Measurements from ENCODE around the gene CLNK. TPM values are rescaled to one million over a fixed set of nuclear protein-coding genes. Genes with fewer than 3 reads are reported as not detected.
A peak's percentile ranks its signal among the peaks of the same experiment; 100 is the strongest.

CLNK gene
- total RNA-seq, 1 donor from 2014 or later = not detected

DNA sequence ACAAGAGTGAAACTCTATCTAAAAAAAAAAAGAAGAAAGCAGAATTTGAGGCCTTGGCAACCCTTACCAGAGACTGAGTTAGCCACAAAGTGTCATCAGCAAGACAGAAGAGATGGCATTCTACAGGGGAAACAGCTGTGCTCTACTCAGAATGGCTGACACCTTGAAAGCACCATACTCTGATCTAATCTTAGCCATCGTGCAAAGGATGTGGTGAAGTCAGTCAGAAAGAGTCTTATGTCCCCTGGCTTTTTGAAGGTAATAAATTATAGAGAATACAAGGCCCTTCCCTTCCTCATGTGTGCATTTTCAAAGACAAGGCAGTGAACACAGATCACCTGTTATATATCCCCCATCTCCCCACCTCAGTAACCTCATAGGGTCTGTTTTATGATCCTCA is 13.2 kb downstream of the CLNK start:
- intact Hi-C loops (cut with DNase I) = no loop called here
- no peak for ATAC-seq
- DNase-seq (ENCODE audit: missing footprints) = no peak

GRCh38 chr4:10670321-10670720 is 14.2 kb downstream of the CLNK start:
- no peak for ATAC-seq
- intact Hi-C loops (cut with DNase I) = no loop called here
- no peak for DNase-seq (ENCODE audit: missing footprints)

DNA sequence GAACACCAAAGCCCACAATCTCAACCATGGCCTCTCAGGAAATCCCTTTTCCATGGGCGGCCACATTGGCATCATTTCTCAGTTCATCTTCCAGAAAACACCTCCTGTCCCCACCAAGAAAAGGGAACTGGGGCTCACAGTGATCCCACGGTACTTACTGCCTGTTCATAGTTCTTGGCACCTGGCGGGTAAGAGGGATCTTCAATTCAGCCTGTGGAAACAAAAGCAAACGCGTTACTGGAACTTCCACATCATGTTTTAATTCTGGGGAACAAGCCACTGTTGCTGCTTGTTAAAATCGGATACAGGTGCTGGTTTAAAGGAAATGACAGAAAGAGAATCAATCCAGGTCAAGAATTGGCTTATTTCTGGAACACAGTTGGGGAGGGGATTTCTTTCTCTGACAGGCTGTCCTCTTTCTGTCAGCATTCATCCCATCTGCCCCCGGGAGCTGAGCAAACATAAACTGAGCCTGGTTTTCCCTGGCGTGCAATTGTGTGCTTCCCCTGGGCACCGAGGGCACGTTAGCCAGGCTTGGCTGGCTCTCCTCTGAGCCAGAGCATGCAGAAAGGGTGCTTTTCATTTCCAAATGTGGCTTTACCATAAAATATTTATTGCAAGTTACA is 16.8 kb downstream of the CLNK start:
- intact Hi-C loops (cut with DNase I) = no loop called here
- DNase-seq (ENCODE audit: missing footprints) (no peak), ATAC-seq (no peak)

DNA sequence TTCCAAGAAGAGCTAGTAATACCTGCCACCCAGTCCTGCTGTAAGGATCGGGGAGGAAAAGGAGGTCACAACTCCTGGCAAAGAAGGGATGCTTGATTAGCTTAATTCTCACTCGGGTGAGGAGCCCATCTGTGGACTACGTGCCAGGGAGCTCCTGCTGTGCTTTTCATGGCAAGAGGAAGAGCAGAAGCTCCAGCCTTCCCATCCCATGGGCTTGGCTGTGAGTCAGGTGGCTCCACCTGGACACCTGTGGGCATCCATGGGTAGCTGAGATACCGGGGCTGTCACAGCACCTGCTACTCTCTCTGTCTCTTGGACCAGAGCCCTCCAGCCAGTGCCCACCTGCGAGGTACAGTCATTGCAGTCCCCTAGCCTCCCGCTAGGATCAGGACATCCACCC is 18.0 kb downstream of the CLNK start:
- intact Hi-C loops (cut with DNase I) = no loop called here
- ATAC-seq (no peak), DNase-seq (ENCODE audit: missing footprints) (no peak)

- ATAC-seq = peak; percentile 62
- intact Hi-C loops (cut with DNase I) = no loop called here
These were observed 20.2 kb downstream of the CLNK start for GRCh38 chr4:10664408-10664807.

DNA sequence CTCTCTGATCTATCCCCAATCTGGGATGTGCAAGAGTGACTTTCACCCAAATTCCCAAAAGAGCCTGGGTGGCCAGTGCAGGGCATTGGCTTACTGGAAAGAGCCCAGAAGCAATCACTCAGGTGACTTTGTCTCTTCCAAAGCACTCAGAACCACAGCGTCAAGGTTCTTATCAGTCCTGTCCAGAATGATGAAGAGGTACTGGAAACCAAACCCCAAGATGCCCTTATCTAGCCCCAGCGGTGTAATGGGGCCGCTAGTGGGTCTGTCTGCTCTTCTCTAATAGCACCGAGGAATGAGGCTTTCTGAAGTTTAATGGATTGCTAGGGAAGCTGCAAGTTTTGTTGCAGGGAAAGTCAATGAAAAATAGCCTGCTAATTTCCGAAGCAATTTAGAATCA is 21.6 kb downstream of the CLNK start:
- ATAC-seq (no peak), DNase-seq (ENCODE audit: missing footprints) (no peak)
- intact Hi-C loops (cut with DNase I) = no loop called here

More at GRCh38 chr4:10664408-10664807, 20.2 kb downstream of the CLNK start:
- no peak for DNase-seq (ENCODE audit: missing footprints)

- DNase-seq (ENCODE audit: missing footprints) (no peak), ATAC-seq (no peak)
- intact Hi-C loops (cut with DNase I) = no loop called here
These were observed 23.5 kb downstream of the CLNK start for GRCh38 chr4:10661047-10661446.

GRCh38 chr4:10659251-10659650 is 25.3 kb downstream of the CLNK start:
- ATAC-seq (no peak), DNase-seq (ENCODE audit: missing footprints) (no peak)
- intact Hi-C loops (cut with DNase I) = no loop called here

DNA sequence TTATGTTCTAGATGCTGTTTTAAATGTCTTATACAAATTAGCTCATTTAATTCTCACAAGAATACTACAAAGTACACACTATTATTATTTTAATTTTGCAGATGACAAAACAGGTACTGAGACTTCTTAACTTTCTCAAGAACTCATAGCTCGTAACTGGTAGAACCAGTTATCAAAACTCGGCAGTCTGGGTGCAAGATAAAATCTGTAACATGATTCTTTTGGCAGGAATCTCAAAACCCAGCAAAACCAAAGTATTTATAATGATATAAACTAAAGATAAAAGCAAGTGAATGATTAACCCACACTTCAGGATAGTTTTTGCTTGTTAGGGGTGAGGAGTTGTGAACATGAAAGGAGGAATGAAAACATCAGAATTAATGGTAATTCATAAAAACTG is 27.6 kb downstream of the CLNK start:
- intact Hi-C loops (cut with DNase I) = no loop called here
- ATAC-seq (no peak), DNase-seq (ENCODE audit: missing footprints) (no peak)

DNA sequence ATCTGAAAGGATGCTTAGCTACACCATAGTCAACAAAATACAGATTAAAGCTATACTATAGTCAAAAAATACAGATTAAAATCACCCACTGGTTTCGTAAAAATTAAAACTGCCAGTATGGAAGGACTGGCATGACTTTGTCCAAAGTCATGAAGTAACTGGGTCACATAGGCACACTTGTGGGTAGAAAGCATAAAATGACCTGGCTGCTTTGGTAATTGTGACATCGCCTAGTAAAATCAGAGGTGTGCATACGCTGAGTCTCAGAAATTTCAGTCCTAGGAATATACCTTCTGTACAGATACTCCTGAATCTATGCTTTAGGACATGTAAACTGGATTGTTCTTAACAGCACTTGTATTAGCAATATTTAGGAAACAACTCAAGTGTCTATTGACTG is 28.1 kb downstream of the CLNK start:
- intact Hi-C loops (cut with DNase I) = no loop called here
- no peak for ATAC-seq
- DNase-seq (ENCODE audit: missing footprints) = no peak

DNA sequence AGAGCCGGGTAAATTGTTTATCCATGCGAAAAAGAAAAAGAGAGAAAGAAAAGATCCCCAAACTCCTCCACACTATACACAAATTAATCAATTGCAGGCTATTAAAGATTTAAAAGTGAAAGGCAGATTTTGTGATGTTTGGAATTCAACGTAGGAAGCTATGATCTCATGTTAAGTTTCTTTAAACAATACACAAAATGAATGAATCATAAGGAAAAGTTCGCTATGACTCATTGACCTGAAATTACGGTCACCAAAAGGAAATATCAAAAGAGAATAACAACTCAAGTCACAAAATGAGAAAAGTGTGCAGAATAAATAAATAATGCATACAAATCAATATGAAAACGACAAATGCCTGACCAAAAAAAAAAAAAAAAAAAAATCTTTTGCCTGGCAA is 28.6 kb downstream of the CLNK start:
- no peak for DNase-seq (ENCODE audit: missing footprints)
- no peak for ATAC-seq
- intact Hi-C loops (cut with DNase I) = no loop called here

GRCh38 chr4:10648479-10648878 is 36.1 kb downstream of the CLNK start:
- DNase-seq (ENCODE audit: missing footprints) (no peak), ATAC-seq (no peak)
- intact Hi-C loops (cut with DNase I) = no loop called here

GRCh38 chr4:10647846-10648245 is 36.7 kb downstream of the CLNK start:
- DNase-seq (ENCODE audit: missing footprints) (no peak), ATAC-seq (no peak)
- intact Hi-C loops (cut with DNase I) = no loop called here

DNA sequence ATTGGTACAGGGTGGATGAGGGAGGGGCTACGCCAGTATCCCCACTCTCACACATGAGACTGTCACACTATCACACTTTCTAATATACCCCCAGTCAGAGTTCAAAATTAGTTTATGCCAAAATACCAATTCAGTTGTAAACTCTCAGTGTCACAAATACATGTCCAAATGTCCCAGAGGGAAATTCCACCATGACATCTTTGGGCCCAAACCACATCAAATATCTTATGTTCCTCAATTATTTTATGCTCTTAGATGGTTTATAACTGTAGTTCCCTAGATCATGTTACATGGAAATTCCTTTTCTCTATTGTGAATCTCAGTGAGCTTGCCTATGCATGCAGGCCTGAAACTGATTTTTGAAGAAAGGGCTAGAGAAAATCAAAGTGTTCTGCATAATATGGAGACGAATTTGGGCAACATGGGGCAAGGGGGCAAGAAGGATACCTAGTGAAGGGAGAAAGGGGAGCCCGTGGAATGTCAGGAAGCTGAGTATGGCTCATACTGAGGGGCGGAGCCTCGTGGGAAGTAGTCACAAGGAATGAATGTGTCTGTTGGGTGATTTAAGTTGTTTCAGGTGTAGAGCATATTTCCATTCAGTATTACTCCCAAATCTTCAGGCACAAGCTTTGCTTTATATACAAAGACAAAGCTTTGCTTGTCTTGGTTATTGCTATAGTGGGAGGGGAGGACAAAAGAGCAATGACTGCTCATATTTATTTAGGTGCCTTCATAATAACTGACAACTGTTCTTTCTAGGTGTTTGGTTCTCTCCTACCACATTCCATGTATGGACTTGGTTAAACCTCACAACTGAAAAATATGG is 40.8 kb downstream of the CLNK start:
- intact Hi-C loops (cut with DNase I) = no loop called here
- ATAC-seq = no peak

DNA sequence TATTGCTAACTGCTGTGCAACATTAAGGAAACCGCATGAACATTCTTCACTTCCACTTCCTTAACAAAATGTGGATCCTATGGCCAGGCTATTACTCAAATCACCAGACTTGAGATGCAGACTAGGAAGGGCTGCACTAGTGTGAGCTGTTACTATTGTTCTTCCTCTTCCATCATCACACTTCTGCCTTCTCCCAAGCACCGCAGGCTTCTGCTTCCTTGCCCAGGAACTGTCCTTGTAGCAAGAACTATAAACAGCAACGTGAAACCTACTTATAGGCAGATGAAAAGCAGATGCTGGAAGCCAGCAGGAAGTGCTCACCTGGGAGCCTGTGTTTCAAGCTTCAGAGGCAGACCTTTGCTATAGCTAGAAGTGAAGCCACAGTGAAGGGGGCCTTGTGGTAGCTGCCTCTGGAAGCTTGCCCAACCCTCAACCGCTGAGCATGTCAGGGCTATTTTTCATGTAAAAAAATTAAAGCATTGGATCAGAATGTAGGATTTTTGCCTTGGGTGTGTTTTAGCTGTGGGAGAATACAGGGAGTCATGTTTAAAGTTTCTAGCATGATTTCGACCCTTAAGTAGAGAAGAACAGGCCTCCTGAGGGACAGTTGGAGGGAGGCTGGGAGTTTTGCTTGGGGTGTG is 43.9 kb downstream of the CLNK start:
- ATAC-seq (peak; percentile 46), DNase-seq (ENCODE audit: missing footprints) (no peak)
- intact Hi-C loops (cut with DNase I) = no loop called here

More for the DNA sequence above, 40.8 kb downstream of the CLNK start:
- DNase-seq (ENCODE audit: missing footprints) = no peak

DNA sequence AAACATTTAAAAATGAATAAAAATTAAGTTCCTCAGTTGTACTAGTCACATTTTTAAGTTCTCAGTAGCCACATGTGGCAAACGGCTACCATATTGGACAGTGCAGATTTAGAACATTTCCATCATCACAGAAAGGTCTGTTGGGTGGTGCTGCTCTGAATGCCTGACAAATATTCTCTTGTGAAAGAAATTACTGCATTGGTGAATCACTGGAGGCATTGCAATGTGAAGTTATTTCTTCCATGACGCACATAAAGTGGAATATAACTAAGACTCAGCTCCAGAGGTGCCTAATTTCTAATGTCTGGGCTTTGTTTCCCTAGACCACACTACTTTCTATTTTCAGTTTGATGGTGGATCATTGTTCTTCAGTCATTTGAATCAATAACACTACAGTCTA is 44.9 kb downstream of the CLNK start:
- no peak for ATAC-seq
- DNase-seq (ENCODE audit: missing footprints) = no peak
- intact Hi-C loops (cut with DNase I) = no loop called here

- intact Hi-C loops (cut with DNase I) = no loop called here
- DNase-seq (ENCODE audit: missing footprints) = no peak
- no peak for ATAC-seq
These were observed 45.5 kb downstream of the CLNK start for GRCh38 chr4:10639100-10639499.

DNA sequence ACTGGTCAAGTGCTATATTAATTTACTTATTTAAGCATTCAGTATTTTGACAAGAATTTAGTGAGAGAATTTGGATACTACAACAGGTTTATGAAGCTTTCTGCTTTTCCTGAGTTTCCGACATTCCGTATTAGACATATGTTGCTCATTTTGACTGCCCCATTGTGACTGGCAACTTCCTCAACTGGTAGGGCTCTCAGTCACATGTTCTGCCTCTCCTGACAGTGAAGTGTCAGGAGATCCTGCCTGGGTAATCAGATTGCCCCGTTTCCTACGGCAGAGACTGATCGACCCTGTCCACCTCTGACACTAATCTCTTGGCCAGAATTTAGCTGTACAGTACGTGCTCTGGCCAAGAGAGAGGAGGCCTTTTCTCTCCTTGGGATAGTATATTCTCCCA is 49.5 kb downstream of the CLNK start:
- intact Hi-C loops (cut with DNase I) = no loop called here
- DNase-seq (ENCODE audit: missing footprints) = no peak
- no peak for ATAC-seq

DNA sequence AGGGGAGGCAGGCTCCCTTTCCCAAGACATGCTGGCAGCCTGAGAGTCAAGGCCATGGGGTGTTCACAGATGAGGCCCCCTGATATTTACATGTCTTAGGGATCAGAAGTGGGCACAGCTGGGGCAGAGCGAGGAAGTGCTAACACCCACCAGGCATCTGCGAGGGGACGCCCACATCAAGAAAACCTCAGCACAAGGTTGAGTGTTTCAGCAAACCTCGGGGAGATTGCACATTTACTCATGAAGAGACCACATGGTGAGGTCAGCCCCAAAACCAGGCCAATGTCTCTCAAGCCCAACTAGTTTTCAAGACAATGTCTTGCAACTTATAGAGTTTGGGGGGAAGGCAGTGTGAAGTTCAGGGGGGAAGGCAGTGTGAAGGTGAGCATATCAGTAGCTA is 55.2 kb downstream of the CLNK start:
- ATAC-seq = no peak
- intact Hi-C loops (cut with DNase I) = no loop called here
- DNase-seq (ENCODE audit: missing footprints) = no peak

GRCh38 chr4:10625131-10625530 is 59.4 kb downstream of the CLNK start:
- intact Hi-C loops (cut with DNase I) = no loop called here
- DNase-seq (ENCODE audit: missing footprints) (no peak), ATAC-seq (no peak)

Measured in Right ventricle myocardium inferior (tissue), 1 donor.